Adrenal gland (tissue), 5 donors: ENCODE results near the gene TMEM184A.

Source experiments
- CTCF ChIP-seq, 6 experiments: fragments of 450-650 bp in 4 of 6; fragments of 200-600 bp in 2 of 6; sonication (generic) in 1 of 6; IDR thresholded peaks; 1 replicate in 5 of 6; 2 replicates in 1 of 6; pipeline versions ENCODE4 v1.5.1 to v1.8.0; 2016 to 2021; ENCODE audit warnings: antibody characterized with exemption in 6 of 6, mild to moderate bottlenecking in 2 of 6, moderate library complexity in 1 of 6
- POLR2A ChIP-seq, 2 donors: fragments of 450-650 bp; IDR thresholded peaks; one replicate each; pipeline ENCODE4 v1.6.1; 2017; ENCODE audit warnings: antibody characterized with exemption in 2 of 2, mild to moderate bottlenecking in 2 of 2, moderate library complexity in 1 of 2
- donor health status: DM: no; HTN: no; CAD: no.

- TF ChIP-seq CTCF (IDR thresholded peaks at IDR 0.05) (no peak), POLR2A (IDR thresholded peaks at IDR 0.05) (no peak)
These were observed 30.6 kb downstream of the TMEM184A start for GRCh38 chr7:1525409-1525808.
